Activated T-helper 1 cell treated with Interleukin-2 at 50 U/mL for 16 hours (primary cell): ENCODE data around the gene XKR7.

ENCODE experiments used
- DNase-seq: peaks from one replicate; pipeline ENCODE4 v3.0.0-alpha.2; 2020; ENCODE audit warnings: low read depth

XKR7 gene

DNA sequence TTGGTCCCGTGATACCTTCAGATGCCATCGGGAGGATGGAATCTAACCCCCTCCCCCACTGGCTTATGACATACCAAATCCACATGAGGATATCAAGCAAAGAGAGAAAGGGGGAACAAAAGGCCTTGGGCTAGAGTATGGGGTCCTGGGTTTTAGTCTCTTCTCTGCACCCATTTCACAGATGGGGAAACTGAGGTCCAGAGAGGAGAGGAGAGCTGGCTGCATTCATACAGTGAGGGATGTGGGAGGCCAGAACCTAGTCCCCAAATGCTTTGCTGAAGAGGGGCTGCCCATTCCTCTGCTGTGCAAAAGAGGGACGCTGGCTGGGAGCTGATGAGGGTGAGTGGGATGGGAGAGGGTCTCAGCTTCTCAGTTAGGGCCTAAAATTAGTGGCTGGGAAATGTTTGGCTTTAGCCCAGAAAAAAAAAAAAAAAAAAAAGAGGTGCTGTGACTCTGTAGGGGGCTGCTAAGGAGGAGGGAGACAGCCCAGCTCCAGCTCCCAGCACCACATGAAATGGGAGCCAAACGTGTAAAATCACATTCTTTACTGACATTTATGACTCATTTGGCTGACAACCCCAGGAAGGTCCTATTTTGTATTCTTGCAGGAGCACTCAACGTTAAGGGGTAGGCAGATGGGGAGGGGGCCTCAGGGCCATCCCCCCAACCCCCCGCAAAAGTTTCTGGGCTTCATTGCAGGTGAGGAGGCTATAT is 11.9 kb downstream of the XKR7 start:
- no peak for DNase-seq

DNA sequence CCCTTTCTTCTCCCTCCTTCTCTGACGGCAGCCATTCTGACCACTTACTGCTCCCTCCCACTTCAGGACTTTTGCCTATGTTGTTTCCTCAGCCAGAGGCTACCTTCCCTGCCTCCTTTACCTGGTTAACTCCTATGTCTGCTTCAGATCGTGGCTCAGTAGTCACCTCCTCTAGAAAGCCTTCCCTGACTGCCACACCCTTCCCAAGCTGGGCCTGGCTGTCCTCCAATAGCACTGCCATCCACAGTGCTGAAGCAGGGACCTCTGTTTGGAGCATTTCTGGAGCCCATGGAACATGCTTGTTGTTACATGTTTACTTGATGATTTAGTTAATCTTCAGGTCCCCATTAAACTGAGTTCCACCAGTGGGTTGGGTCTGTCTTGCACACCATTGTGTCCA is 13.8 kb downstream of the XKR7 start:
- no peak for DNase-seq

DNA sequence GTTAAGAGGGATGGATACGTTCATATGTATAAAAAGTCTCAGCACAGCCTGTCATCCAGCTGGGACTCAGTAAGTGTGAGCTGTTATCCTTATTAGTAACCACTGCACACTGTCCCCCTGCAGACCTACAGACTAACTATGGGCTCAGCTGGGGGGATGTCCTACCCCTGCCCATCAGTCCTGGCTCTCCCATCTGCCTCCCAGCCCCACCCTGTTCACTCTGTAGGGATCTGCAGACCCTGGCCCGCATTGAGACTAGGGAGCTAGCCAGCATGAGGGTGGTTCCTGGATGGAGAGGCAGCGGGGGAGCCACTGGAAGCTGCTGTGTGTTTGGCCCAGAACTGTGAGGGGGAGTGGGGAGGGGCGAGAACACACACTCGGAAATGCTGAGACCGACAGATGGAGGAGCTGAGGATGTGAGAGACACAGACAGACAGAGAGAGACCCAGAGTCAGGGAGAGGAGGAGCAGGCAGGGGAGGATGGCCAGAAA is 17.1 kb downstream of the XKR7 start:
- DNase-seq = no peak

DNA sequence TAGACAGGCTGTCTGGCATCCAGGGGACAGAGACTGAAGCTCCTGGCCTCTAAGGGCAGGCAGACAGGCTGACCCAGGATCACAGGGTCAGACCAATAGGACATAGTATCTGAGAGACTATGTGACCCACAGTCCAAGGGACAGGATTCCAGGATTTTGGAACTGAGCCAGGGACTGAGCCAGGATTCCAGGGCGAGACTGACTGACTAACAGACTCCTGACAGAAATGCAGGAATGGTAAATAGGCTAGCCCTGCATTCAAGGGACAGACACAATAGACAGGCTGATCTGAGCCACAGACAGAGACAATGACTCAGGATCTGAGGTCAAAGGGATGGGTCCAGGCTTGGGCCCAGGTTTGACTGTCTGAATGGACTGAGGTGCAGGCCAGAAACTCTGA is 19.8 kb downstream of the XKR7 start:
- no peak for DNase-seq

DNA sequence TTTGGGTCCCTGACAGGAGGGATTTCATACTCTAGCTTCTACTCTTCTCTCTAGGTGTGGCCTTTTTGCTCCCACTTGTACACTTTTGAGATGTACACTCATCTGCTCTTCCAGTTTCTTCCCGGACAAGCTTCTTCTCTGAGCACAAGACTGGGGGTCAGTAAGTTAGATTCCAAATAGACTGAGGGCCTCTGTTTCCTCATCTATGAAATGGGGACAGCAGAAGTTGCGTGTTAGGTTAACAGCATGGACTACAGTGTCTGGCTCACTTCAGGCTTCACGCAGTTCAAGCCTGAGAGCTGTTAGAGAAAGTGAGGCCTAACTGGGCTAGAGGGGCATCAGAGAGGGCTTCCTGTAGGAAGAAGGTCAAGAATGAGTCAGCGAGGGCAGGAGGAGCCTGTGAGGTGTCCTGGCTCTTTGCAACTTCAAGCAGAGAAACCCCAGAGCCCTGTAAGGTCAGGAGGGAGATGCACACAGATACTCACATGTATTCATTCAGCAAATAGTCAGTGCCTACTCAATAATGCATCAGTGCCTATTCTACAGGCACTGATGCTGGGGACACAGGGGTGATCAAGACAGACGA is 20.6 kb downstream of the XKR7 start:
- DNase-seq = no peak

DNA sequence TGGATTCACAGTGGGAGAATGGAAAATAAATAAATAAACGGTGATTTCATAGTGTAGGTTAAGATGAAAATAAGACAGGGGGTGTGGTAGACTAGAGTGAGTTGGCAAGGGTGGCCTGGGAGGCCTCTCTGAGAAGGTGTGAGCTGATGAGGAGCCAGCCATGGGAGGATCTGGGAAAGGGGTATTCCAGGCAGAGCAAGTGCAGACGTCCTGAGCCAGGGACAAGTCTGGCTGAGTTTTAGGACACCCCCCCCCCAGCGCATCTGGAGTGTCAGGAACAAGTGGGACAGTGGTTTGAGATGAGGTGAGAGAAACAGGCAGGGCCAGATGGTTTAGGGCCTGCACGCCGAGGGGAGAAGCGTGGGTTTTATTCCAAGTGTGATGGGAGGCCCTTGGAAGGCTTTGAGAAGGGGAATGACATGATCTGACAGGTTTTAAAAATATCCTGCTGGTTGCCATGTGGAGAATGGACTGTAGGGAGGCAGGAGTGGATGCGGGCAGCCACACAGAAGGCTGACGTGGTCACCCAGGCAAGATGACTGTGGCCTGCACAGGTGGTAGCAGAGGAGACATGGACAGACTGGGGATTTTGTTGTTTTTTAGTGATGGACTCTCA is 21.2 kb downstream of the XKR7 start:
- DNase-seq = no peak

DNA sequence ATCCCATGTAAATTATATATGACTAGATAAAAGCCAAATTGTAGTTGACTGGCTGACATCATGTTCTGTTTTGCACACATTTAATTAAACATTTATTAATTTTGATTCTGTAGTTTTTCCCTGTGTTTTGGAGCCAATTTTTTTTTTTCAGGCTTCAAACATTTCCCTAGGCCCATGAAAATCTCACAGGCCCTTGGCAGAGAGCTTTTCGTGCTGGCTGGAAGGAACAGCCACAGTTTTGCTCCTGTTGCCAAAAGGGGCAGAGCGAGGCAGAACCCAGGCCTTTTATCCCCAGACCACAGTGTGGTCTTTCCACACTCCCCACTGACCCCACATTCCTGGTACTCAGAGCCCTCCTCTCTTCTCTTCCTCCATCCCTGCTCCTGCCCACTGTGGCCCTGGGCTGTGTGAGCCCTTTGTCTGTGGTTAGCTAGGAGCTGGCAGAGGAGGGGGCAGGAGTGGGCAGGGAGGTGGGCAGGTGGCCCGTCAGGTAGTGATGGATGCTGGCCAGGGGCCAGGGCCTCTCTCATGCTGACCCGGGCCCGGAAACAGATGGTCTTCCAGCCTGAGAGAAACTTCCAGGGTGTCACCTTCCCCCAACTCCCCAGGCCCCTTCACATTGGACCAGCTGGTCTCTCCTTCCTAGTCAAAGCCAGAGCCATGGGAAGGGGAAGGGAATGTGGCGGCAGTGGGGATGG is 22.8 kb downstream of the XKR7 start:
- DNase-seq = no peak

DNA sequence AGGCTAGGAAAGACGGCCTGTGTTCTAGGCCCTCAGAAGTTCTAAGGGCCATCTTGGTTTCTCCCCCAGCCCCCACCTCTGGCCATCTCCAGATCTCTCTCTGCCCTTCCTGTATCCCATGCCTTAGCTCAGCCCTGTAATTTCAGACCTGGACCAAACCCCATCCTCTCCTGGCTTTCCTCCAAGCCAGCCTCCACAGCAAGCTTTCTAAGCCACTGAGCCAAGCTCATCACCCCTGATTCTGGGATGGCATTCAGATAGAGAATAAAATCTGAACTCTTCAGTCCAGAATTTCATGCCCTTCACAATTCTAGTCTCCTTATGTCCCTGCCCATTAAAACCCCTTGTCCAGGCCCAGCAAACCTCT is 23.4 kb downstream of the XKR7 start:
- DNase-seq = no peak

DNA sequence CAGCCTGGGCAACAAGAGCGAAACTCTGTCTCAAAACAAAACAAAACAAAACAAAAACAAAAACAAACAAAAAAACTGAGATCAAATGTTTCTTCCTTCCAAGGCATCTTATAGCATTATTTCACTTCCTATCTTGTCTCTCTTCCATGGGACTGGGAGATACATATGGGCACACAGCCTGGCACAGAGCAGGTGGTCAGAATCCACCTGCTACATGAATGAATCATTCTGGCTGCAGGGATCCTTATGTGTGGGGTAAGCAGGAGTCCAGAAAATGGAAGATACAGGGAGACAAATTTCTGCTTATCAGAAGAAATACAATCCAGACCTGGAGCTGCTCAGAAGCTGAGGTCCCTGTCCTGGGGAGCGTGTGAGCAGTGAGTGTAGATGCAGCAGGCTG is 24.1 kb downstream of the XKR7 start:
- no peak for DNase-seq

DNA sequence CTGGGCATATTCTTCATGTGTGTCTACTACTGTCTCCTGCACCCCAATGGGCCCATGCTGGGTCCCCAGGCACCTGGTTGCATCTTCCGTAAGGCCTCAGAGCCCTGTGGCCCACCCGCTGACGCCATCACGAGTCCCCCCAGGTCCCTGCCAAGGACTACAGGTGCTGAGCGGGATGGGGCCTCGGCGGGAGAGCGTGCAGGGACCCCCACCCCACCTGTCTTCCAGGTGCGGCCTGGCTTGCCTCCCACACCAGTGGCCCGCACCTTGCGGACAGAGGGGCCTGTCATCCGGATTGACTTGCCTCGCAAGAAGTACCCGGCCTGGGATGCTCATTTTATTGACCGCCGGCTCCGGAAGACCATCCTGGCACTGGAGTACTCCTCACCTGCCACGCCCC is 29.0 kb downstream of the XKR7 start:
- no peak for DNase-seq

DNA sequence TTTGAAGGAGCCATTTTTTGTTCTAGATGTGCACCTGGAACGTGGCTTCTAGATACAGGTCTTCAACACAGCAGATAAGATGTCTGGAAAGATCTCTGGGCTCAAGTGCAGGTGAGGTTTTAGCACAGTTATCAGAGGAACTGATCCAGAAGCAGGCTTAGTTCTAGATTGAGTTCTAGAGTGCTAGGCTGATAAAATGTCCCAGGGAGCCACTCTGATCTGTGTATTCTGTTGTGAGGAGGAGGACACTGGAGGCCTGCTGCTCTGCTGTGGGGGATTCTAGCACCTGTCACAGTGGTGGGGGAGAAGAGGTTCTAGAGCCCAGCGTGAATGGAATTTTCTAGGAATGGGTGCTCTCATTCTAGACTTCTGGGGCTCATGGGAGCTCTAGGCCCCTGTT is 30.3 kb downstream of the XKR7 start:
- no peak for DNase-seq

DNA sequence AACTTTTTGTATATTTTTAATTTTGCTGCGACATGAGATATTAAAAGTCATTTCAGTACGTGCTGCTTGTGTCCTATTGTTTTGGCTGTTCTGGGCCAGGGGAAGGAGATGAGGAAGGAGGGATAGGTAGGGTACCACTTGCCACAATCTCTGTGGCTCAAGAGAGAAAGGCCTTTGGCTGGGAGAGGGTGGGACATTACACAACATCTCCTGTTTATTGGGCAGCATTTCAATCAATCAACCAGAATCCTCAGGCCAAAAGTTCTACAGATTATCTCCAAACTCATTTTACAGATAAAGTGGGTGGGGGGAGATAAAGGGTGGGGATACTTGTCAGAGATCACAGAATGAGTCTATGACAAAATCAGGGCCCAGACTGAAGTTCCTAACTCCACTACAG is 35.4 kb downstream of the XKR7 start:
- DNase-seq = no peak

DNA sequence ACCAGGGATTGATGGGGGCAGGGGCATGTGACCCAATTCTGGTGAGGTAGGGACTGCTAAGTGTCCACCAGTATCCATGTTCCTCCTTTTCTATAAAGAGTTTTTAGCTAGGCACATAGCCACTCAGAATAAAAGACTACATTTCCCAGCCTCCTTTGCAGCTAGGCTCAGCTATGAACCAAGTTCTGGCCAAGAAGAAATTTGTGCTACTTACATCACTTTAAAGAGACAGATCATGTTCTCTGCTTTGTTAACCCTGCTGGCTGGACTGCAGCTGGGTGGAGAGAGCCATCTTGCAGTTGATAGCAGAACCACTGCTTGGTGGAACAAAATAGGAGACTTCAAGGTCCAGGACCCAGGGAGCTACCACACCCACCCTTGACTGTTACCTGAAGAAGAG is 37.0 kb downstream of the XKR7 start:
- no peak for DNase-seq

DNA sequence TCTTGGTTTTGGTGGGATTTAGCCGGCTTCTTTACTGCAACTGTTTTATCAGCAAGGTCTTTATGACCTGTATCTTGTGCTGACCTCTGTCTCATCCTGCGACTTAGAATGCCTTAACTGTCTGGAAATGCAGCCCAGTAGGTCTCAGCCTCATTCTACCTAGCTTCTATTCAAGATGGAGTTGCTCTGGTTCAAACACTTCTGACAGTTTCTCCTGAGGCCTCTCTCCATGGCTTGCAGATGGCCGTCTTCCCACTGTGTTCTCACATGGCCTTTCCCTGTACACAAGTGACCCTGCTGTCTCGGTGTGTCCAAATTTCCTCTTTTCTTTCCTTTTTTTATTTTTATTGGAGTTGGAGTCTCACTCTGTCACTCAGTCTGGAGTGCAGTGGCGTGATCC is 38.1 kb downstream of the XKR7 start:
- no peak for DNase-seq

DNA sequence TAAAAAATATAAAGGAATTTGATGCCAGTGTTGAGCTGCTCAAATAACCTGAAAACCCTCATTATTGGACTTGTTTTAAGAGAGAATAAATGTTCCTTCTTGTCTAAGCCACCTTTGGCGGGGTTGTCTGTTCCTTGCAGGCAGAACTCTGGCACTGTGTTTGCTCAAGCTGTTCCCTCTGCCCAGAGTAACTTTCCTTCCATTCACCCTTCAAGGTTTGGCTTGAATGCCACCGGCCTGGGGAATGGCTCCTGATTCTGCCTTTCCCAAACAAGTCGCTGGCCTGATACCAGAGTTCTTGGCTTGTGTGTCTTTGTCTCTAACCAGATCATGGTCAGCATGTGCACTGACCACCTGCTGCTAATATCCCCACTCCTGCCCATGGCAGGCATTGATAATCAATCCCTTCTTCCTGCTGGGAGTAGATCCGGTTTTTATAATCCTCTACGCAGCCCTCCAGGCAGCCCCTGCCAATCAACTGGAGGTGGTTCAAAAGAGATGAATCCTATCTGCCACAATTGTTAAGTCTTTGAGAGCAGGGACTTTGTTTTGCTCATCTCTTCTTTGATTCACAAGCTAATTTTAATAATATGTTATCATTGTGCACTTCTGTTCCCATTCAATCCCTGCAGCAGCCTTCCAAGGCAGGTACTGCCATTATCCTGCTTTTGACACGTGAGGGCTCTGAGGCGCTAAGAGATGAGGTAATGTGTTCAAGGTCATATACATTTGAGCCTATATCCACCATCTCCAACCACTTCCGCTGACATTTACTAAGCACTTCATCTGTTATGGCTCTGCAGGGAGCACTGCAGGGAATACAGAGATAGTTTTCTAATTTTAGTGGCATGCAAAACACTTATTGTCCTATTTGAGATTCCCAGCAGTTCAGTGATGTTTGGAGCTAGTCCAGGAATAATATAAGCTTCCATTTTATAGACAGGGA is 39.2 kb downstream of the XKR7 start:
- DNase-seq = no peak

DNA sequence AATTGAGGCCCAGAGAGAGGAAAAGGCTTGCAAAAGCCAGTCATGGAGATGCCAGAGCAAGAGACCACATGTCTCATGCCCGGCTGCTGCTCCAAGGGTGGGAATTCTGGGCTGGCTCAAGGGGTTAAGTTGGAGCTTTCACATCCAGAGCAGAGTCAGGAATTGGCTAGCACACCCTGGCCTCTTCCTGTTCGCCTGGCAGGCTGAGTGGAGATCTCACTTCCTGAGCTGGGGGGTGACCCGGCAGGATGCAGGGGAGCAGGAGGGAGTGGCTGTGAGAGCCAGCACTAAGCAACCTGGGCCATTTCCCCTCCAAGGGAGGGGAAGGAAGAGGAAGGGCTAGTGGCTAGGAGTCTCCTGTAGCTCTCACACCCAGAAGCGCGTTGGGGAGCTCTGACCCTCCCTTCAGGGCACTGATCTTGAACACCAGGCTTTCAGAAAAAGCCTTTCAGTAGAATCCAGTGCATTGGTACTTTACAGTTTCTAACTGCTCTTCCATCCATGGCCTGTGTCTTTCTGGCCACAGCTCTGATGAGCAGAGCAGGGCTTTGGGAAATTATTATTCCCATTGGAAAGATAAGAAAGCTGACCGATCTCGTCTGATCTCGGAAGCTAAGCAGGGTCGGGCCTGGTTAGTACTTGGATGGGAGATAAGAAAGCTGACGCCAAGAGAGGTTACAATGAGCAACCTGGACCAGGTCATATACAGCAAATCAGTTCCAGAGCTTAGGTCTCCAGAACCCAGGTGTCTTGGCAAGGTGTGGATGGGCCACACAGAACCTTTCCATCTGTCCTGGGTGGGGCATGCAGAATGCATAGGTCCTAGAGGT is 40.1 kb downstream of the XKR7 start:
- no peak for DNase-seq

DNA sequence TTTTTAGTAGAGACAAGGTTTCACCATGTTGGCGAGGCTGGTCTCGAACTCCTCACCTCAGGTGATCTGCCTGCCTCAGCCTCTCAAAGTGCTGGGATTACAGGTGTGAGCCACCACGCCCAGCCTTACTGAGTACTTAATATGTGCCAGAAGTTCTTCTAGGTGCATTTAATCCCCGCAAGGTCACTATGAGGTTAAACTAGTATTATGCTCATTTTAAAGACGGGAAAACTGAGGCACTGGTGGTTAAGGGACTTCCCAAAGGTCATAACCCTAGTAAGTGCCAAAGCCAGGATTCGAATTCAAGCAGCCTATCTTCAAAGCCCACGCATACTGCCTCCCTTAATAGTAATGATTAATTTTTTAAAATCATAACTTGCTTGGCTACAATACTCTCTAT is 41.6 kb downstream of the XKR7 start:
- no peak for DNase-seq

DNA sequence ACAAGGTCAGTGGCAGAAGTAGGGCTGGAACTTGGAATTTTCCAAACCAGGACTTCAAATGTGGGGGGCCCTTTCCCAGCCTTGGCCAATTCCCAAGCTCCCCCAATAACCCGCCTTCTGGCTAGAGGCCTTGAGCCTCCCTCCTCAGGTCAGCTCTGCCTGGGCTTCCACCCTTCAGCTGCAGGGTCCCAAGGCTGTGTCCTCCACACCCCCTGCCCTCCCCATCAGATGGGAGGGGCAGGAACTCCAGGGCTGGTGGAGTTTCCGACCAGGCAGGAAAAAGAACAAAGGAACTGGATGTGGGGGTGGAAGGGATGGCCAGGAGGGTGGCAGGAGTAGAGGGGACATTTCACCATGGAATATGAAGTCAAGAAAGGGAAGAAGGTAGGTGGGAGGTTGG is 42.1 kb downstream of the XKR7 start, which contains the start of gene CCM2L:
TSS of gene CCM2L (plus strand) at position 338 of the 400 bp plus-strand sequence. CDS start at position 355, 17 bp downstream.
- DNase-seq = no peak

DNA sequence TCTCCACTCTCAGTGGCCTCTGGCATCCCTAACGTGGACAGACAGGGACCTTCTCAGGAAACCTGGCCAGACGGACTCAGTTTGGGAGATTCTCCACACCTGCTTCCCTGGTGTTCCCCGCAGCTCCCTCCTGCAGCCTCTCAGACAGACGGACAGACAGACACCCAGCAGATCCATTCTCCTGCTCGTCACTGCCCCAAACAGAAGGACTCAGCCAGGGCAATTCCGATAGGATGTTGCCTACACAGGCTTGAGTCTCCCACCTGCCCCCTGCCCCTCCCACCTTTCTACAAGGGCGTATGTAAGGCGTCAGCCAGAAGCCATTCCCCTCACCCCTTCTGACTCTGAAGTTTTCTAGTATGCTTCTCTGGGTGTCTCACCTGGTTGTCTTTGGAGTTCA is 42.7 kb downstream of the XKR7 start:
- DNase-seq = no peak

DNA sequence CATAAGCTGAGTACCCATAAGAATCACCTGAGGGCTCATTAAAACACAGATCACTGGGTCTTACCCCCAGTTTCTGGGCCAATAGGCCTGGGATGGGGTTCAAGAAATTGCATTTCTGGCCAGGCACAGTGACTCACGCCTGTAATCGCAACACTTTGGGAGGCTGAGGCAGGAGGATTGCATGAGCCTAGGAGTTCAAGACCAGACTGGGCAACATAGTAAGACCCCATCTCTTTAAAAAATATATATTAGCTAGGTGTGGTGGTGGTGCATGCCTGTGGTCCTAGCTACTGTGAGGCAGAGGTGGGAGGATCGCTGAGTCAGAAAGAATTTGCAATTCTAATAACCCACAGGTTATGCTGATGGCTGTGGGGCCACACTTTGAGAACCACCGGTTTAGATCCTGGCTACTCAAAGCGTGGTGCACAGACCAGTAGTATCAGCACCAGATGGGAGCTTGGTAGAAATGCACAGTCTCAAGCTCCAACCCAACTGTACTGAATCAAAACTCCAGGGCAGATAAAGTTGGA is 44.3 kb downstream of the XKR7 start:
- DNase-seq = no peak

DNA sequence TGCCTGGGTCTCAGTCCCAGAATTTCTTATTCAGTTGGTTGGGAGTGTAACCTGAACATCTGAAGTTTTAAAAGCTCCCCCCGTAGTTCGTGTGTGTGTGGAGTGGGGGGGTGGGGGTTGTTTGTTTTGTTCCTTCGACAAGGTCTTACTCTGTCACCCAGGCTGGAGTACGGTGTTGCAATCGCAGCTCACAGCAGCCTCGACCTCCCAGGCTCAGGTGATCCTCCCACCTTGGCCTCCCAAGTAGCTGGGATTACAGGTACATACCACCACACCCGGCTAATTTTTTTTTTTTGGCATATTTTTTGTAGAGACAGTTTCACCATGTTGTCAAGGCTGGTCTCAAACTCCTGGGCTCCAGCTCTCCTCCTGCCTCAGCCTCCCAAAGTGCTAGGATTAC is 45.4 kb downstream of the XKR7 start:
- DNase-seq = no peak
